Neural crest cell (in vitro differentiated cells): ENCODE data around the gene IKZF3. TPM values are rescaled to one million over a fixed set of nuclear protein-coding genes. Genes with fewer than 3 reads are reported as not detected.

ENCODE experiments used
- DNase-seq: peaks from one replicate; pipeline ENCODE4 v3.0.0; 2021; ENCODE audit warnings: low read depth, mixed read lengths, low spot score
- H3K27ac Mint-ChIP-seq: one replicate; pipeline ENCODE4 v1.8.0; 2021; ENCODE audit warnings: mild to moderate bottlenecking, mixed read lengths; ENCODE audit not compliant: unreplicated experiment
- H3K27me3 Mint-ChIP-seq: 2 replicates; pipeline ENCODE4 v1.8.0; 2021; ENCODE audit warnings: low read depth, mild to moderate bottlenecking, mixed read lengths
- H3K36me3 Mint-ChIP-seq: 2 replicates; pipeline ENCODE4 v1.8.0; 2021; ENCODE audit warnings: low read depth, mild to moderate bottlenecking, mixed read lengths
- H3K4me1 Mint-ChIP-seq: 2 replicates; pipeline ENCODE4 v1.8.0; 2021; ENCODE audit warnings: mixed read lengths
- H3K4me3 Mint-ChIP-seq: one replicate; pipeline ENCODE4 v1.8.0; 2021; ENCODE audit warnings: mild to moderate bottlenecking, mixed read lengths
- H3K9me3 Mint-ChIP-seq: 2 replicates; pipeline ENCODE4 v1.8.0; 2021; ENCODE audit warnings: mixed read lengths
- CTCF ChIP-seq: fragments of 200-600 bp; sonication (generic); conservative IDR thresholded peaks from 2 replicates; pipeline ENCODE4 v1.5.0; 2021; ENCODE audit warnings: antibody characterized with exemption, mild to moderate bottlenecking
- total RNA-seq: library from RNA; stranded (reverse); gene quantifications from 2 replicates; pipeline ENCODE4 v1.2.1, GENCODE V29; 2021

IKZF3 gene
- total RNA-seq, 1 donor from 2014 or later = not detected

- DNase-seq = no peak
- Mint-ChIP-seq H3K9me3 (no peaks in the 10 kb centered on the region), H3K36me3 (no peaks in the 10 kb centered on the region), H3K27me3 (peaks cover 54% of the 10 kb centered on the region), H3K27ac (no peak overlapping the region), H3K4me1 (no peaks in the 10 kb centered on the region), H3K4me3 (no peak overlapping the region)
- TF ChIP-seq CTCF = no peak
Measured at GRCh38 chr17:39848600-39848999, 15.5 kb downstream of the IKZF3 start.

- Mint-ChIP-seq H3K4me1 (no peaks in the 10 kb centered on the region), H3K4me3 (no peak overlapping the region), H3K9me3 (no peaks in the 10 kb centered on the region)
Measured at GRCh38 chr17:39846205-39846604, 17.9 kb downstream of the IKZF3 start.

GRCh38 chr17:39845052-39845846 lies 18.9 kb downstream of the IKZF3 start:
- TF ChIP-seq CTCF = no peak
- H3K36me3 Mint-ChIP-seq = no peaks in the 10 kb centered on the region

More at GRCh38 chr17:39846205-39846604, 17.9 kb downstream of the IKZF3 start:
- no peak for DNase-seq
- Mint-ChIP-seq H3K27ac (no peak overlapping the region), H3K27me3 (peaks cover 57% of the 10 kb centered on the region), H3K36me3 (no peaks in the 10 kb centered on the region)
- TF ChIP-seq CTCF = no peak

GRCh38 chr17:39841134-39841683 lies 22.9 kb downstream of the IKZF3 start:
- Mint-ChIP-seq H3K4me1 (no peaks in the 10 kb centered on the region), H3K4me3 (no peak overlapping the region), H3K27me3 (peaks cover 59% of the 10 kb centered on the region), H3K9me3 (peaks cover 4% of the 10 kb centered on the region), H3K27ac (no peak overlapping the region), H3K36me3 (no peaks in the 10 kb centered on the region)
- DNase-seq = no peak
- no peak for TF ChIP-seq CTCF

More at GRCh38 chr17:39845052-39845846, 18.9 kb downstream of the IKZF3 start:
- H3K27ac Mint-ChIP-seq = no peak overlapping the region
- H3K4me3 Mint-ChIP-seq = no peak overlapping the region
- no peaks in the 10 kb centered on the region for H3K9me3 Mint-ChIP-seq
- no peaks in the 10 kb centered on the region for H3K4me1 Mint-ChIP-seq
- H3K27me3 Mint-ChIP-seq = peaks cover 61% of the 10 kb centered on the region
- DNase-seq = no peak

- Mint-ChIP-seq H3K27ac (no peak overlapping the region), H3K9me3 (peaks cover 10% of the 10 kb centered on the region), H3K4me1 (no peaks in the 10 kb centered on the region), H3K36me3 (no peaks in the 10 kb centered on the region), H3K27me3 (peaks cover 49% of the 10 kb centered on the region), H3K4me3 (no peak overlapping the region)
- TF ChIP-seq CTCF = no peak
- no peak for DNase-seq
Measured at GRCh38 chr17:39838784-39839183, 25.3 kb downstream of the IKZF3 start.
